Testis (tissue), 3 donors: ENCODE data around the gene GLE1. TPM values are rescaled to one million over a fixed set of nuclear protein-coding genes. Genes with fewer than 3 reads are reported as not detected.

Source experiments
- DNase-seq: peaks from one replicate; pipeline ENCODE4 v3.0.0-alpha.2; 2019
- H3K27ac ChIP-seq, 2 donors: fragments of 200-600 bp; sonication (generic); one replicate each; pipeline ENCODE4 v1.5.1; 2019
- H3K27me3 ChIP-seq: fragments of 200-600 bp; sonication (generic); one replicate; pipeline ENCODE4 v1.5.1; 2019
- H3K36me3 ChIP-seq: fragments of 200-600 bp; sonication (generic); one replicate; pipeline ENCODE4 v1.5.1; 2017; ENCODE audit warnings: low read depth; ENCODE audit errors: missing control alignments
- H3K4me1 ChIP-seq: fragments of 200-600 bp; sonication (generic); one replicate; pipeline ENCODE4 v1.5.1; 2019
- H3K4me3 ChIP-seq, 2 donors: fragments of 200-600 bp; sonication (generic); one replicate each; pipeline ENCODE4 v1.5.1; 2017 to 2019
- H3K9me3 ChIP-seq: fragments of 200-600 bp; sonication (generic); one replicate; pipeline ENCODE4 v1.5.1; 2017
- CTCF ChIP-seq, 3 experiments: fragments of 450-650 bp in 2 of 3; fragments of 200-600 bp in 1 of 3; sonication (generic) in 1 of 3; IDR thresholded peaks; one replicate each; pipeline ENCODE4 v1.5.1; 2016 to 2019; ENCODE audit warnings: antibody characterized with exemption in 3 of 3, mild to moderate bottlenecking in 2 of 3, moderate library complexity in 1 of 3
- POLR2A ChIP-seq: fragments of 450-650 bp; IDR thresholded peaks from one replicate; pipeline ENCODE4 v1.6.1; 2017; ENCODE audit warnings: antibody characterized with exemption, mild to moderate bottlenecking, moderate library complexity
- WGBS, 2 donors: methylation state at CpG; one replicate each; pipeline ENCODE4 v1.1.5; 2018; 5-methylcytosine and 5-hydroxymethylcytosine counted together
- intact Hi-C: fragments of 100-400 bp; cut with DNase I; formaldehyde crosslinking; loops from one replicate; pipeline ENCODE4 v1.15.1; 2023; ENCODE audit warnings: low total_unique reads
- polyA plus RNA-seq: library from polyadenylated mRNA; stranded (reverse); fragments of 350-450 nt; fragmentation: Illumina TruSeq; extraction: RNeasy Lipid Tissue Mini Kit (QIAGEN cat#74804); gene quantifications from one replicate; pipeline ENCODE4 v1.2.3, GENCODE V29; 2014; ENCODE audit warnings: low read depth, low replicate concordance; ENCODE audit not compliant: insufficient read depth
- total RNA-seq, 2 donors: library from RNA; depleted of rRNA; stranded (reverse); fragments of >200 nt; gene quantifications; one replicate each; pipeline ENCODE4 v1.2.3, GENCODE V29; 2016

GLE1 gene
- total and polyA plus RNA-seq, 3 donors from 2014 or later: 44.7 to 82.3 (median 59.7) TPM

GRCh38 chr9:128475867-128476266 is 28.7 kb upstream of the GLE1 start:
- TF ChIP-seq POLR2A: no peak
- no peak for TF ChIP-seq CTCF (IDR thresholded peaks at IDR 0.05)
- Histone ChIP-seq H3K4me3 (no peak overlapping the region), H3K27me3 (no peaks in the 10 kb centered on the region), H3K36me3 (no peaks in the 10 kb centered on the region), H3K4me1 (no peaks in the 10 kb centered on the region), H3K9me3 (no peaks in the 10 kb centered on the region), H3K27ac (no peak overlapping the region)
- DNase-seq: no peak
- 98 to 99% methylated on average over 7 of the region's 7 CpGs for WGBS, 2 donors
- intact Hi-C loops: no loop called here

GRCh38 chr9:128479262-128479661 is 25.3 kb upstream of the GLE1 start:
- Histone ChIP-seq H3K27me3 (no peaks in the 10 kb centered on the region), H3K36me3 (no peaks in the 10 kb centered on the region), H3K4me1 (no peaks in the 10 kb centered on the region), H3K27ac (no peak overlapping the region), H3K4me3 (no peak overlapping the region), H3K9me3 (no peaks in the 10 kb centered on the region)
- intact Hi-C loops: no loop called here
- DNase-seq: no peak
- 90 to 100% methylated on average over 1 of the region's 1 CpG for WGBS, 2 donors
- no peak for TF ChIP-seq POLR2A
- no peak for TF ChIP-seq CTCF (IDR thresholded peaks at IDR 0.05)

GRCh38 chr9:128481561-128481960 is 23.0 kb upstream of the GLE1 start:
- no peak overlapping the region for H3K4me3 ChIP-seq
- intact Hi-C loops: no loop called here
- H3K9me3 ChIP-seq: no peaks in the 10 kb centered on the region
- no peak overlapping the region for H3K27ac ChIP-seq
- TF ChIP-seq CTCF (IDR thresholded peaks at IDR 0.05) (no peak), POLR2A (no peak)
- no peaks in the 10 kb centered on the region for H3K4me1 ChIP-seq
- no peaks in the 10 kb centered on the region for H3K27me3 ChIP-seq
- WGBS, 2 donors: 95 to 97% methylated on average over 10 of the region's 10 CpGs
- H3K36me3 ChIP-seq: no peaks in the 10 kb centered on the region
- DNase-seq: no peak

GRCh38 chr9:128482186-128482585 is 22.3 kb upstream of the GLE1 start:
- TF ChIP-seq CTCF (IDR thresholded peaks at IDR 0.05): no peak
- no peak for TF ChIP-seq POLR2A
- H3K27ac ChIP-seq: no peak overlapping the region
- WGBS, 2 donors: 93 to 95% methylated on average over 7 of the region's 7 CpGs
- intact Hi-C loops: no loop called here
- H3K4me1 ChIP-seq: no peaks in the 10 kb centered on the region
- no peaks in the 10 kb centered on the region for H3K9me3 ChIP-seq
- H3K36me3 ChIP-seq: no peaks in the 10 kb centered on the region
- H3K4me3 ChIP-seq: no peak overlapping the region
- H3K27me3 ChIP-seq: no peaks in the 10 kb centered on the region
- DNase-seq: no peak

- no peak for DNase-seq
- no peaks in the 10 kb centered on the region for H3K9me3 ChIP-seq
- H3K36me3 ChIP-seq: no peaks in the 10 kb centered on the region
These were observed 19.7 kb upstream of the GLE1 start for GRCh38 chr9:128484686-128485413.

More at GRCh38 chr9:128484686-128485413, 19.7 kb upstream of the GLE1 start:
- TF ChIP-seq CTCF (IDR thresholded peaks at IDR 0.05): no peak
- no peak for TF ChIP-seq POLR2A
- Histone ChIP-seq H3K27ac (no peak overlapping the region), H3K4me1 (no peaks in the 10 kb centered on the region), H3K4me3 (no peak overlapping the region), H3K27me3 (no peaks in the 10 kb centered on the region)
- intact Hi-C loops: no loop called here
- WGBS, 2 donors: 91 to 94% methylated on average over 17 of the region's 17 CpGs
